Measurements from ENCODE around the gene PGBD1. TPM values are rescaled to one million over a fixed set of nuclear protein-coding genes. Genes with fewer than 3 reads are reported as not detected.

The PGBD1 gene
- total and polyA plus RNA-seq, 10 of the 15 experiments (the other 5 are each of a cell fraction or from before 2014, with no cell fraction given), result 1.9 to 4.9 (median 3.8) TPM

DNA sequence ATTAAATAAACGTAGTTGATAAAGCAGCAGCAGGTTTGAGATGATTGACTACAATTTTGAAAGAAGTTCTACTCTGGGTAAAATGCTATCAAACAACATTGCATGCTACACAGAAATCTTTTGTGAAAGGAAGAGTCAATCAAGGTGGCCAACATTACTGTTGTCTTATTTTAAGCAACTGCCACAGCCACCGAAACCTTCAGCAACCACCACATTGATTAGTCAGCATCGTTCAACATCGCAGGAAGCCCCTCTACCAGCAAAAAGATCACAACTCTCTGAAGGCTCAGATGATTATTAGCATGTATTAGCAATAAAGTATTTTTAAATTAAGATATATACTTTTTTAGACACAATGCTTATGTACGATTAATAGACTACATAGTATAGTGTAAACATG lies 14.0 kb downstream of the PGBD1 start:
- POLR2A ChIA-PET, result no interaction called here

More for the DNA sequence above, 14.0 kb downstream of the PGBD1 start:
- Histone ChIP-seq H3K4me2 (ENCODE audit: control insufficient read depth, insufficient read depth) (no peak overlapping the region), H3K36me3 (ENCODE audit: control insufficient read depth in 2 of 2, insufficient read depth in 2 of 2, low read length in 1 of 2) (no peaks in the 10 kb centered on the region), H3K4me1 (ENCODE audit: control insufficient read depth, insufficient read depth, low read length) (no peaks in the 10 kb centered on the region), H2AFZ (ENCODE audit: control insufficient read depth, low read depth, low read length) (no peak overlapping the region), H4K20me1 (ENCODE audit: control insufficient read depth, insufficient read depth) (no peaks in the 10 kb centered on the region), H3K9ac (ENCODE audit: control insufficient read depth, insufficient read depth, low read length) (no peak overlapping the region), H3K4me3 (no peak overlapping the region), H3K9me3 (replicated peaks; ENCODE audit: control insufficient read depth, insufficient read depth, low read length) (no peaks in the 10 kb centered on the region; the same call in 2 of the 3 replicates), H3K79me2 (ENCODE audit: control insufficient read depth, insufficient read depth, low read length) (no peaks in the 10 kb centered on the region), H3K27me3 (replicated peaks in 1 of 2; ENCODE audit: control insufficient read depth in 2 of 2, insufficient read depth in 2 of 2, low read length in 1 of 2) (no peaks in the 10 kb centered on the region), H3K27ac (ENCODE audit: control insufficient read depth, insufficient read depth) (no peak overlapping the region)
- DNase-seq (ENCODE audit: low read depth, low spot score) (no peak), FAIRE-seq (no peak), ATAC-seq (peak; percentile 68)
- in situ Hi-C loops (cut with MboI), result no loop called here
- intact Hi-C loops (cut with micrococcal nuclease; ENCODE audit: unreplicated experiment), result no loop called here
- TF ChIP-seq, protein P1, sequence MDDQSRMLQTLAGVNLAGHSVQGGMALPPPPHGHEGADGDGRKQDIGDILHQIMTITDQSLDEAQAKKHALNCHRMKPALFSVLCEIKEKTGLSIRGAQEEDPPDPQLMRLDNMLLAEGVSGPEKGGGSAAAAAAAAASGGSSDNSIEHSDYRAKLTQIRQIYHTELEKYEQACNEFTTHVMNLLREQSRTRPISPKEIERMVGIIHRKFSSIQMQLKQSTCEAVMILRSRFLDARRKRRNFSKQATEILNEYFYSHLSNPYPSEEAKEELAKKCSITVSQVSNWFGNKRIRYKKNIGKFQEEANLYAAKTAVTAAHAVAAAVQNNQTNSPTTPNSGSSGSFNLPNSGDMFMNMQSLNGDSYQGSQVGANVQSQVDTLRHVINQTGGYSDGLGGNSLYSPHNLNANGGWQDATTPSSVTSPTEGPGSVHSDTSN (IDR thresholded peaks at IDR 0.05; ENCODE audit: insufficient replicate concordance, low read depth, low read length), result peak; percentile 15
- TF ChIP-seq, protein P2, sequence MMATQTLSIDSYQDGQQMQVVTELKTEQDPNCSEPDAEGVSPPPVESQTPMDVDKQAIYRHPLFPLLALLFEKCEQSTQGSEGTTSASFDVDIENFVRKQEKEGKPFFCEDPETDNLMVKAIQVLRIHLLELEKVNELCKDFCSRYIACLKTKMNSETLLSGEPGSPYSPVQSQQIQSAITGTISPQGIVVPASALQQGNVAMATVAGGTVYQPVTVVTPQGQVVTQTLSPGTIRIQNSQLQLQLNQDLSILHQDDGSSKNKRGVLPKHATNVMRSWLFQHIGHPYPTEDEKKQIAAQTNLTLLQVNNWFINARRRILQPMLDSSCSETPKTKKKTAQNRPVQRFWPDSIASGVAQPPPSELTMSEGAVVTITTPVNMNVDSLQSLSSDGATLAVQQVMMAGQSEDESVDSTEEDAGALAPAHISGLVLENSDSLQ (IDR thresholded peaks at IDR 0.05), result peak; percentile 33; the same call in 1 of the 2 replicates
- no peak for TF ChIP-seq STAT3 (IDR thresholded peaks at IDR 0.05; ENCODE audit: low read depth, low read length)
- TF ChIP-seq CHD1 (IDR thresholded peaks at IDR 0.05; ENCODE audit: low read depth, low read length), result no peak
- TF ChIP-seq ZNF217 (IDR thresholded peaks at IDR 0.05), result no peak
- no peak for TF ChIP-seq NRF1 (conservative IDR thresholded peaks at IDR 0.05; ENCODE audit: low read depth, low read length)
- ChIA-PET CTCF (no interaction called here), SMC1A (ENCODE audit: uncharacterized antibody, unreplicated experiment) (no interaction called here), RAD21 (ENCODE audit: unreplicated experiment) (no interaction called here)
- no TSS peak for BruUV-seq (replicated peaks)
- WGBS (ENCODE audit: insufficient coverage, insufficient replicate concordance, low lambda C conversion rate, missing lambda C conversion rate), result 76% methylated on average over 5 of the region's 5 CpGs
